B cell (primary cell): ENCODE data around the gene GYS1. TPM values are rescaled to one million over a fixed set of nuclear protein-coding genes. Genes with fewer than 3 reads are reported as not detected.

ENCODE experiments used
- ATAC-seq: fragments of 200-7000 bp; cut with Tn5 transposase; one replicate; pipeline ENCODE4 v1.10.0; 2021; ENCODE audit warnings: low read depth, mild to moderate bottlenecking, moderate number of reproducible peaks, moderate library complexity
- CTCF ChIA-PET: fragments of 350-600 bp; sonication (Branson Sonifier 250); formaldehyde crosslinking; loops from one replicate; lab custom pipeline; 2021; ENCODE audit warnings: antibody characterized with exemption, inconsistent platforms; lab: Charles Lee
- POLR2A ChIA-PET: fragments of 350-600 bp; sonication (Branson Sonifier 250); formaldehyde crosslinking; loops from one replicate; lab custom pipeline; 2021; ENCODE audit warnings: antibody characterized with exemption; lab: Charles Lee
- DNase-seq: peaks from one replicate; pipeline ENCODE4 v3.0.0; 2013
- H2AFZ ChIP-seq: 2 replicates; pipeline ENCODE4 v1.6.1; 2012; ENCODE audit warnings: mild to moderate bottlenecking, low read depth, low read length; ENCODE audit not compliant: insufficient read depth, poor library complexity, severe bottlenecking
- H3K27ac ChIP-seq, 2 donors: 1 replicate in 1 of 2; 2 replicates in 1 of 2; pipeline ENCODE4 v1.5.1; 2012 to 2013; ENCODE audit warnings: low read length in 2 of 2, mild to moderate bottlenecking in 2 of 2, moderate library complexity in 1 of 2
- H3K27me3 ChIP-seq, 4 experiments: fragments of 200-600 bp in 1 of 4; sonication (generic) in 1 of 4; replicated peaks in 1 of 4; 1 replicate in 2 of 4; 2 replicates in 2 of 4; pipeline versions ENCODE4 v1.6.1 to v1.7.0; 2013 to 2016; ENCODE audit warnings: low read length in 3 of 4, mild to moderate bottlenecking in 2 of 4, mixed read lengths in 1 of 4, moderate library complexity in 1 of 4; ENCODE audit not compliant: insufficient read depth in 4 of 4, control insufficient read depth in 3 of 4; ENCODE audit errors: control extremely low read depth in 1 of 4
- H3K36me3 ChIP-seq, 2 experiments: replicated peaks in 1 of 2; 1 replicate in 1 of 2; 2 replicates in 1 of 2; pipeline versions ENCODE4 v1.6.1 to v1.7.1; 2013; ENCODE audit warnings: low read length in 1 of 2; ENCODE audit not compliant: insufficient read depth in 2 of 2, control insufficient read depth in 1 of 2; ENCODE audit errors: control extremely low read depth in 1 of 2, extremely low read depth in 1 of 2
- H3K4me1 ChIP-seq, 2 donors: fragments of 200-600 bp in 1 of 2; sonication (generic) in 1 of 2; 1 replicate in 1 of 2; 2 replicates in 1 of 2; pipeline versions ENCODE4 v1.5.1 to v1.6.1; 2013 to 2017; ENCODE audit warnings: low read length in 2 of 2; ENCODE audit not compliant: control insufficient read depth in 2 of 2, insufficient read depth in 2 of 2
- H3K4me2 ChIP-seq: replicated peaks from 2 replicates; pipeline ENCODE3; 2012; ENCODE audit warnings: mild to moderate bottlenecking, low read depth, low read length; ENCODE audit not compliant: poor library complexity, severe bottlenecking
- H3K4me3 ChIP-seq, 5 experiments: fragments of 200-600 bp in 1 of 5; sonication (generic) in 1 of 5; 1 replicate in 3 of 5; 2 replicates in 2 of 5; pipeline versions ENCODE4 v1.5.1 to v1.7.0; 2011 to 2016; ENCODE audit warnings: low read length in 4 of 5, mild to moderate bottlenecking in 4 of 5, low read depth in 2 of 5, control low read depth in 1 of 5, moderate library complexity in 1 of 5; ENCODE audit not compliant: insufficient read depth in 1 of 5; ENCODE audit errors: control extremely low read depth in 1 of 5, extremely low read depth in 1 of 5
- H3K79me2 ChIP-seq: fragments of 200-600 bp; sonication (generic); one replicate; pipeline ENCODE4 v1.6.0; 2016; ENCODE audit warnings: low read length; ENCODE audit not compliant: control insufficient read depth, insufficient read depth
- H3K9ac ChIP-seq: fragments of 200-600 bp; sonication (generic); 2 replicates; pipeline ENCODE4 v1.6.1; 2017; ENCODE audit warnings: mild to moderate bottlenecking, low read length, moderate library complexity
- H3K9me3 ChIP-seq, 3 donors: one replicate each; pipeline versions ENCODE4 v1.6.1 to v1.7.1; 2013; ENCODE audit warnings: low read length in 2 of 3; ENCODE audit not compliant: control insufficient read depth in 2 of 3, insufficient read depth in 1 of 3; ENCODE audit errors: control extremely low read depth in 1 of 3
- H4K20me1 ChIP-seq: 2 replicates; pipeline ENCODE4 v1.6.0; 2012; ENCODE audit warnings: mild to moderate bottlenecking, low read length; ENCODE audit not compliant: insufficient read depth, control insufficient read depth, poor library complexity, severe bottlenecking
- H3K27ac Mint-ChIP-seq: one replicate; pipeline ENCODE4 v1.8.0; 2021; ENCODE audit warnings: mixed read lengths
- H3K27me3 Mint-ChIP-seq: one replicate; pipeline ENCODE4 v1.8.0; 2021; ENCODE audit warnings: mixed read lengths
- H3K4me1 Mint-ChIP-seq: one replicate; pipeline ENCODE4 v1.8.0; 2021; ENCODE audit warnings: mixed read lengths
- H3K4me3 Mint-ChIP-seq: one replicate; pipeline ENCODE4 v1.8.0; 2021; ENCODE audit warnings: mixed read lengths
- H3K9me3 Mint-ChIP-seq: one replicate; pipeline ENCODE4 v1.8.0; 2022; ENCODE audit warnings: mixed read lengths; ENCODE audit not compliant: insufficient read depth
- CTCF ChIP-seq: fragments of 200-600 bp; IDR thresholded peaks from one replicate; pipeline ENCODE4 v1.8.0; 2022; ENCODE audit warnings: antibody characterized with exemption, mild to moderate bottlenecking
- EZH2 ChIP-seq: IDR thresholded peaks from 2 replicates; pipeline ENCODE4 v1.6.1; 2012; ENCODE audit warnings: borderline replicate concordance, low read depth, mild to moderate bottlenecking, moderate library complexity, low read length; ENCODE audit not compliant: insufficient read depth, poor library complexity, severe bottlenecking
- WGBS: methylation state at CpG from one replicate; pipeline ENCODE4 v1.1.5; 2013; ENCODE audit warnings: missing lambda C conversion rate; ENCODE audit not compliant: insufficient coverage; 5-methylcytosine and 5-hydroxymethylcytosine counted together
- intact Hi-C: fragments of 100-400 bp; cut with micrococcal nuclease; formaldehyde crosslinking; loops from one replicate; pipeline ENCODE4 v1.10.0; 2022
- polyA plus RNA-seq: library from polyadenylated mRNA; depleted of rRNA; stranded (reverse); fragments of >200 nt; gene quantifications from 2 replicates; pipeline ENCODE4 v1.2.3, GENCODE V29; 2012
- total RNA-seq, 2 donors: library from RNA; stranded (reverse); fragments of 120-200 nt in 1 of 2; gene quantifications; 1 replicate in 1 of 2; 2 replicates in 1 of 2; pipeline versions ENCODE4 v1.2.3 to v1.2.4, GENCODE V29; 2013 to 2022

Gene GYS1
- total and polyA plus RNA-seq, 2 donors (not counting 1 experiment from before 2014, with no cell fraction given): 28.9 to 62.7 TPM

- Histone ChIP-seq H3K27me3 (no peaks in the 10 kb centered on the region), H3K4me1 (peaks cover 34 to 42% of the 10 kb centered on the region in 2 donors), H3K4me3 (no peak overlapping the region), H4K20me1 (no peaks in the 10 kb centered on the region), H3K9me3 (no peaks in the 10 kb centered on the region), H3K27ac (no peak overlapping the region), H3K9ac (no peak overlapping the region), H2AFZ (no peak overlapping the region), H3K4me2 (no peak overlapping the region), H3K36me3 (peaks cover 1 to 5% of the 10 kb centered on the region in 2 experiments), H3K79me2 (peaks cover 31% of the 10 kb centered on the region)
- Mint-ChIP-seq H3K9me3 (no peaks in the 10 kb centered on the region), H3K4me3 (no peak overlapping the region), H3K27me3 (no peaks in the 10 kb centered on the region), H3K4me1 (peaks cover 50% of the 10 kb centered on the region), H3K27ac (no peak overlapping the region)
- no peak for DNase-seq
- POLR2A ChIA-PET: interaction anchor here (0.6 to 0.7 kb wide), 5 partner anchors 100 to 741 kb away, joined by 3 to 7 read pairs (median 5); no protein-coding TSS in a partner anchor
- intact Hi-C loops: loop anchor here (5.0 kb wide), 1 partner anchor 322 kb away; the partner anchor contains the start of gene DBP
- CTCF ChIA-PET: interaction anchor here (2.4 kb wide), 1 partner anchor 11 kb away, joined by 8 read pairs; no protein-coding TSS in a partner anchor
- ATAC-seq: no peak
- TF ChIP-seq CTCF: no peak
- TF ChIP-seq EZH2: no peak
- WGBS: 85% methylated on average over 7 of the region's 16 CpGs
These were observed 33.5 kb downstream of the GYS1 start for GRCh38 chr19:48959341-48960239.
